SH-SY5Y (cell line): ENCODE results near the gene IGSF8.

Experiments
- GATA2 ChIP-seq: IDR thresholded peaks from 2 replicates; pipeline ENCODE4 v1.6.1; 2011; ENCODE audit warnings: mild to moderate bottlenecking, low read depth, low read length
- GATA3 ChIP-seq: IDR thresholded peaks from 2 replicates; pipeline ENCODE4 v1.6.1; 2011; ENCODE audit warnings: low read depth, mild to moderate bottlenecking, low read length, moderate library complexity

DNA sequence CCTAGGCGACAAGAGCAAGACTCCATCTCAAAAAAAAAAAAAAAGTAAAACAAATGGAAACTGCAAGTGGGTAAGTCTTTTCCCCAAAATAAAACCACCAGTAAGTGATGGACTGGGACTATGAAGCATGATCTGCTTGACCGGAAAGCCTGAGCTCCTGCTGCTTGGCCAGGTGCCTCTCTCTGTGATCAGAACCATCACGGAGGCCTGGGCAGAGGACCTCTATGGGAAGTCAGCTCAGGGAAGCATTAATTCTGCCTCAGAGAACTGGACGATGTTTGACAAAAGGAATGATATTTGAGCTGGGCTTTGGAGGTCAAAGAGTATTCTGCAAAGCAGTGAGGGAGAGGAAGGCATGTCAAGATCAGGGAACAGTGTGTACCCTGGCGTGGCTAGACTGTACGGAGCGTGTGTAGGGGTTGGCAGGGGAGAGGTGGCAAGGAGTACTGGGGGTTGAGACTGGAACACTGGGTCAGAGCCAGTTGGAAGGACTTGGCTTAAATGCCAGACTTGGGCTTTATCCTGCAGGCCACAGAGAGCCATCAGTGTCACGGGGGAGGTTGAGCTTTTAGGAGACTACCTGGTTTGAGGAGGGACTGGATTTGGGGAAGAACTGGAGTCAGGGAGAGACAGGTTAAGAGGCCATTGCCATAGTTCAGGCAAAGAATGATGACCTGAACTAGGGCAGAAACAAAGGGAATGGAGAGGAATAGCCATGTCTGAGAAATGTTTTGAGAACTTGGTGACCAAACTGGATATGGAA is 33.6 kb upstream of the IGSF8 start:
- TF ChIP-seq GATA3 (no peak), GATA2 (no peak)
